CD4-positive, alpha-beta T cell treated with Interleukin-10 for 1 hour (primary cell): ENCODE data around the gene BLOC1S6.
"Not testable (repeated sequence)": the region's sequence is repeated elsewhere in the genome, so short reads cannot be mapped to it uniquely, and the experiment has no call there.

Experiments
- DNase-seq: peaks from one replicate; pipeline ENCODE4 v3.0.0-alpha.2; 2020

BLOC1S6 gene

DNA sequence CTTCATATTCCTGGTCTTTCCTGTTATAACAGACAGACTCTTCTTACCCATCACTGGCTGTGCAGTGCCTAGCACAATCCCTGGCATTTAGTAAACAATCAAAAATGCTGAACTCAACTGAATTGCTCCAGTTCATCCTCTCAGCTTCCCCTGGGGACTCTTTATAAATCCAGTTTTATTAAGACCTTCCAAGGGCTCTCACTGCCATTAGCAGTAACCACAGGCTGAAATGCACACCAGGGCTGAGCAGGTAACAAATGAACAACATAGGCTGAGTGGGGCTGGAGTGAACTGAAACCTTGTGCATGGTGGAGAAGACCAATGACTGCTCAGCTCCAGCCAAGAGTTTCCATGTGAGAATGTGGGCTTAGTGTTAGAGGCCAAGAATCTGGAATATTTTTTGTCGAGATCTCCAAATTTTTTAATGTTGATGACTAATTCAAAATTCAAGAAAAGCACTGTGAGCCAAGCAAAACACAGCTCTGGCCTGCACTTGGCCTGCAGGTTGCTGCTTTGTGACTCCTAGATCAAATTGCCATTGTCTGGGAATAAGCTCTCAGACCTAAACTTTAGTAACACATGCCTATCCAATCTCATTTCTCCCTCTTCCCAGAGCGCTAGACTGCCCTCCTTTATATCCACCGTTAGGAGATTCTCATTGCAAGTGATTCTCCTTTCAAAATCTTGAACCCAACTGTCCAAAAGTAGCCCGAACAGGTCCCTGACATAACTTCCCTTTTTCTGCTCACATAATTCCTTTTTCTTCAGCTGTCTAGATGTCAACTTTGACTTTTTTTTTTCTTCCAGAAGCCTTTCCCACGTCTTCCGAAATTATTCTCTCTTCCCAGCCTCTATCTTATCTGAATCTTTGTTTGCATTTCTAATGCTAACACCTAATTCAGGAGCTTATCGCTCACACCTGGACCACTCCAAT, 55.1 kb downstream of the BLOC1S6 start:
- DNase-seq, result no peak

GRCh38 chr15:45644437-45644836, 57.3 kb downstream of the BLOC1S6 start:
- no peak for DNase-seq

- no peak for DNase-seq
Observed at GRCh38 chr15:45645026-45645980, 58.1 kb downstream of the BLOC1S6 start.

GRCh38 chr15:45646220-45646619, 59.0 kb downstream of the BLOC1S6 start:
- DNase-seq, result no peak

DNA sequence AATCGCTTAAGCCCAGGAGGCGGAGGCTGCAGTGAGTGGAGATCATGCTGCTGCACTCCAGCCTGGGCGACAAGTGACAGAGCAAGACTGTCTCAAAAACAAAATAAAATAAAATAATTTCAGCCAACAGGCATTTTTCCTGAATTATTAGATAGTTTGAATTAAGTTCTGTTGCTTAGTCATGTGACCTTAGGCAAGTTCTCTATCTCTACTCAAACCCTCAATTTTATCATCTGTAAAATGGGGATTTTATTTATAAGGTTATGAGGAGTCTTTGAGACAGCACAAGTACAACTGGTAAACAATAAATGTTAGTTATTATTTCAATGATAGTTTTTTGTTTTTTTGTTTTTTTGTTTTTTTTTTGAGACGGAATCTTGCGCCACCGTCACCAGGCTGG, 60.6 kb downstream of the BLOC1S6 start:
- no peak for DNase-seq

GRCh38 chr15:45648521-45649200, 61.5 kb downstream of the BLOC1S6 start:
- no peak for DNase-seq

DNA sequence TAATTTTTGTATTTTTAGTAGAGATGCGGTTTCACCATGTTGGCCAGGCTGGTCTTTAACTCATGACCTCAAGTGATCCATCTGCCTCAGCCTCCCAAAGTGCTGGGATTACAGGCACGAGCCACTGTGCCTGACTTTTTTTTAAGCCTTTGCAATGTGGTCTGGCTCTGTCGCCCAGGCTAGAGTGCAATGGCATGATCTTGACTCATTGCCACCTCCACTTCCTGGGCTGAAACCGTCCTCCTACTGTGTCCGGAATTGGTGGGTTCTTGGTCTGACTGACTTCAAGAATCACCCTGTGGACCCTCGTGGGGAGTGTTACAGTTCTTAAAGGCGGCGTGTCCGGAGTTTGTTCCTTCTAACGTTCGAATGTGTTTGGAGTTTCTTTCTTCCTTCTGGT, 62.8 kb downstream of the BLOC1S6 start:
- DNase-seq, result not testable (repeated sequence)

GRCh38 chr15:45650889-45651525, 63.8 kb downstream of the BLOC1S6 start:
- no peak for DNase-seq

DNA sequence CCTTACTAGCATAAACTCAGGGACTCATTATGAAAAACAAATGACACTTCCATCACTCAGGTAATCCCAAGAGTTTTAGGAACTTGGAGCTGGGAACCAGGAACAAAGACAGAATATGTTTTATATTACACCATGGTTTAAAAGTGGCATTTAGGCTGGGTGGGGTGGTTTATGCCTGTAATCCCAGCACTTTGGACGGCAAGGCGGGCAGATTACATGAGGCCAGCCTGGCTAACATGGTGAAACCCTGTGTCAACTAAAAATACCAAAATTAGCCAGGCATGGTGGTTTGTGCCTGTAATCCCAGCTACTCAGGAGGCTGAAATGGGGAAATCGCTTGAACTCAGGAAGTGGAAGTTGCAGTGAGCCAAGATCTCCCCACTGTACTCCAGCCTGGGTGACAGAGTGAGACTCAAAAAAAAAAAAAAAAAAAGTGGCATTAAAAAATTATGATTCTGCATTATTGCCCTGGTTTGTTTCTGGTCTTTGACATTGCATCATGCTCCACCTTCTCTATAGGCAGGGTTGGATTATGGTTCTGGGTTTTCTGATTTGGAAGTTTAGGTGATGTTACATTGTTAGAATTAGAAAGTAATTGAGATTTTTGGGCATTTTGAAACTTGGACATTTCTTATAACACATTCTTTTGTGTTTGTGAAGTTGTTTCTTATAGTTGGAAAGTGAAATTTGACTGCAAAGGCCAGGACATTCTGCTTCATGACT, 66.7 kb downstream of the BLOC1S6 start:
- no peak for DNase-seq

DNA sequence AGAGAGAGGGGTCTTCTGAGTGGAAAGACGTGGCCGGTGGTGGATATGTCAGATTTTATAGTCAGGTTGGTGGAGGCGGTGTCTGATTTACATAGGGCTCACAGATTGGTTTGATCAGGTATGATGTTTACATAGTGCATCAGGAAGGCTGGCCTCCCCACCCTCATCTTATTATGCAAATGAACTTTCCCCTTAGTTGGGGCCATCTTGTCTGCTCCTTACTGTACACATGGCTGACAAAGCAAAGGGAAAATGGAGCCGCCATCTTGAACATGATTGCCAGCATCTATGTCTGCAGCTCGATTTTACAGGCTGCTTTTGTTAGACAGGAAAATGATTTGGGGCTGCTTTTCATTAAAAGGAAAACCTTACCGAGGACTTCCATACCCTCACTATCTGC, 67.6 kb downstream of the BLOC1S6 start:
- DNase-seq, result no peak

DNA sequence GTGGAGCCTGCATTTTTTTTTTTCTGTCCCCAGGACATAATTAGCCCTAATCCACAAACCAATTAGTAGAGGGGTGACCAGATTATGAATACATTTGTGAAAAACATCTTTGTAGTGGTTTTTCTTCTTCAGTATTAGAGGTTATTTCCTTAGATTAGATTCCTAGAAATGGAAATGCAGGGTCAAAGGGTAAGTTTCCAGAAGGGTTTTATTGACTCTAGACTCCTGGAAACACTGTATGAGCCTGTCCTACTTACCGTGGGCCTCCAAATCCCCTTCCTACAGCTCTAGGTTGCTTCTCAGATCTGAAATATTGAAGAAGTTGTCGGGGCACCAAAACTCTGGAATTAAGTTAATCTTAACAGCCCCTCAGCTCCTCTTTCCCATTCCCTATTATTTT, 70.1 kb downstream of the BLOC1S6 start:
- no peak for DNase-seq

DNA sequence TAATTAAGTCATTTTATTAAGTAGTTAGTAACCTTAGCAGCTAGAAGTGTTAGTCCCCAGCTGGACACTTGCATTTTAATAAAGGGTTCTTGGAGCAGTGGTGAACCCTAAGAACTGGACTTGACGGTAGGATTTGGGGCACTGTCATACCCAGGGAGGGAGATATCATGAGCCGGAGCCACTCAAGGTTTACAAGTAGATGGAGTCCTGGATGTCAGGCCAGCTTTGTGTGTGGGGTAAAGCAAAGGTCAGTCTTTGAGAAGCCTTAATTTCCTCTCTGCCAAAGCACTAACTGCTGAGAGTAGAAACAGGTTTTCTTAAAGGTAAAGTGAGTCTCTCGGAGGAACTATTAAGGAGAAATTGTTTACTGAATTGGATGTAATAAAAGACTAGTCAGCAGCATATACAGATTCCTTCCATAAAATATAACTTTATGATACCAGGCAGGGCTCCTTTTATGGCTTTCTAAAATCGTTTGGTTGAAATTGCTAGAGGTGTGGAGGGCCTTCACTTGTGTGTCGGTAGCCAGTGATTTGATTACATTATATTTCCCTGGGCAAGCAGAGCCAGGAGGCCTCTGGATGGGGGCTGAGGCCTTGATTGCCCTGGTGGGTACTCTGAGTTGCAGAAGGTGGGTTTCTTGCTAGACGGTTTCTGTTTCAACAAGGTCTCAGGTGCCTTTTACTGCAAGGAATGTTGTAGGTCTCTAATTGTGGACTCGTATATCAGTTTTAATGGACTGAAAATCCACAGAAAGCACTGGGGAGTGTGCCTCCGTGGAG, 70.8 kb downstream of the BLOC1S6 start:
- no peak for DNase-seq
